A673 (cell line): Measurements from ENCODE around the gene AP4B1. TPM values are rescaled to one million over a fixed set of nuclear protein-coding genes. Genes with fewer than 3 reads are reported as not detected.

ENCODE experiments used
- BruUV-seq: library from RNA; stranded (reverse); fragments of 400-500 nt; replicated peaks from 2 replicates; lab custom pipeline; 2021; lab: Mats Ljungman, UMichigan
- CTCF ChIA-PET: fragments of 300-600 bp; sonication (Branson Sonifier 250); formaldehyde crosslinking; loops from one replicate; lab custom pipeline; 2022; ENCODE audit warnings: antibody characterized with exemption; lab: Charles Lee
- POLR2A ChIA-PET: fragments of 300-600 bp; sonication (Branson Sonifier 250); formaldehyde crosslinking; loops from one replicate; lab custom pipeline; 2022; ENCODE audit warnings: antibody characterized with exemption; ENCODE audit not compliant: low non-redundant PET; lab: Charles Lee
- DNase-seq: peaks from one replicate; pipeline ENCODE4 v3.0.0-alpha.2; 2015; ENCODE audit warnings: low spot score
- H3K27ac ChIP-seq: fragments of 200-600 bp; sonication (generic); 2 replicates; pipeline ENCODE4 v1.5.1; 2016; ENCODE audit warnings: mixed run types, low read depth, mild to moderate bottlenecking, mixed read lengths, antibody characterized with exemption, low read length; ENCODE audit not compliant: poor library complexity, severe bottlenecking
- H3K27me3 ChIP-seq: fragments of 200-600 bp; sonication (generic); replicated peaks from 2 replicates; pipeline ENCODE4 v1.6.1; 2017; ENCODE audit warnings: mixed run types, low read depth, mild to moderate bottlenecking, mixed read lengths, antibody characterized with exemption, low read length; ENCODE audit not compliant: insufficient read depth, poor library complexity
- H3K36me3 ChIP-seq: fragments of 200-600 bp; sonication (generic); 2 replicates; pipeline ENCODE4 v1.6.1; 2016; ENCODE audit warnings: mixed run types, mild to moderate bottlenecking, mixed read lengths, antibody characterized with exemption, low read length; ENCODE audit not compliant: insufficient read depth, poor library complexity, severe bottlenecking
- H3K4me1 ChIP-seq: fragments of 200-600 bp; sonication (generic); 2 replicates; pipeline ENCODE4 v1.6.1; 2017; ENCODE audit warnings: mixed run types, mild to moderate bottlenecking, mixed read lengths, antibody characterized with exemption, low read length; ENCODE audit not compliant: insufficient read depth, poor library complexity, severe bottlenecking
- H3K4me3 ChIP-seq: fragments of 200-600 bp; sonication (generic); 2 replicates; pipeline ENCODE4 v1.5.1; 2016; ENCODE audit warnings: low read depth, mixed run types, mild to moderate bottlenecking, mixed read lengths, low read length; ENCODE audit not compliant: poor library complexity, severe bottlenecking
- H3K9me3 ChIP-seq: fragments of 200-600 bp; sonication (generic); 2 replicates; pipeline ENCODE4 v1.6.1; 2016; ENCODE audit warnings: mixed run types, low read depth, mild to moderate bottlenecking, mixed read lengths, antibody characterized with exemption, low read length; ENCODE audit not compliant: poor library complexity, severe bottlenecking
- EZH2 ChIP-seq: fragments of 200-600 bp; sonication (generic); IDR thresholded peaks from 2 replicates; pipeline ENCODE4 v1.6.1; 2017; ENCODE audit warnings: borderline replicate concordance, low read depth, mild to moderate bottlenecking, mixed read lengths, antibody characterized with exemption, low read length; ENCODE audit not compliant: poor library complexity, severe bottlenecking
- intact Hi-C: fragments of 100-400 bp; cut with micrococcal nuclease; formaldehyde crosslinking; loops from one replicate; pipeline ENCODE4 v1.10.0; 2022; ENCODE audit not compliant: unreplicated experiment
- total RNA-seq: library from RNA; stranded (reverse); gene quantifications from 2 replicates; pipeline ENCODE4 v1.2.3, GENCODE V29; 2021
- TF ChIP-seq, protein P1 (sequence below): fragments of 300-800, 200-600 bp; sonication (generic); conservative IDR thresholded peaks from 2 replicates; pipeline ENCODE4 v1.5.1; 2017; ENCODE audit warnings: low read depth, mild to moderate bottlenecking, antibody characterized with exemption, low read length, moderate library complexity, mixed read lengths

The AP4B1 gene
- total RNA-seq, 1 experiment from 2014 or later, result 48.9 TPM

- Histone ChIP-seq H3K4me1 (no peaks in the 10 kb centered on the region), H3K9me3 (no peaks in the 10 kb centered on the region), H3K36me3 (peaks cover 3% of the 10 kb centered on the region), H3K27me3 (no peaks in the 10 kb centered on the region), H3K4me3 (no peak overlapping the region), H3K27ac (no peak overlapping the region)
- BruUV-seq, result no TSS peak
- TF ChIP-seq, protein P1, sequence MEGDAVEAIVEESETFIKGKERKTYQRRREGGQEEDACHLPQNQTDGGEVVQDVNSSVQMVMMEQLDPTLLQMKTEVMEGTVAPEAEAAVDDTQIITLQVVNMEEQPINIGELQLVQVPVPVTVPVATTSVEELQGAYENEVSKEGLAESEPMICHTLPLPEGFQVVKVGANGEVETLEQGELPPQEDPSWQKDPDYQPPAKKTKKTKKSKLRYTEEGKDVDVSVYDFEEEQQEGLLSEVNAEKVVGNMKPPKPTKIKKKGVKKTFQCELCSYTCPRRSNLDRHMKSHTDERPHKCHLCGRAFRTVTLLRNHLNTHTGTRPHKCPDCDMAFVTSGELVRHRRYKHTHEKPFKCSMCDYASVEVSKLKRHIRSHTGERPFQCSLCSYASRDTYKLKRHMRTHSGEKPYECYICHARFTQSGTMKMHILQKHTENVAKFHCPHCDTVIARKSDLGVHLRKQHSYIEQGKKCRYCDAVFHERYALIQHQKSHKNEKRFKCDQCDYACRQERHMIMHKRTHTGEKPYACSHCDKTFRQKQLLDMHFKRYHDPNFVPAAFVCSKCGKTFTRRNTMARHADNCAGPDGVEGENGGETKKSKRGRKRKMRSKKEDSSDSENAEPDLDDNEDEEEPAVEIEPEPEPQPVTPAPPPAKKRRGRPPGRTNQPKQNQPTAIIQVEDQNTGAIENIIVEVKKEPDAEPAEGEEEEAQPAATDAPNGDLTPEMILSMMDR, result no peak
- no peak for TF ChIP-seq EZH2
- intact Hi-C loops, result no loop called here
- ChIA-PET CTCF (no interaction called here), POLR2A (no interaction called here)
- DNase-seq, result no peak
Observed at GRCh38 chr1:113918243-113918642, 13.6 kb upstream of the AP4B1 start.

GRCh38 chr1:113917400-113918082 lies 12.9 kb upstream of the AP4B1 start:
- H3K9me3 ChIP-seq, result no peaks in the 10 kb centered on the region
- no peak overlapping the region for H3K27ac ChIP-seq
- H3K4me3 ChIP-seq, result no peak overlapping the region
- H3K36me3 ChIP-seq, result peaks cover 5% of the 10 kb centered on the region
- POLR2A ChIA-PET, result interaction anchor here (0.5 kb wide), 1 partner anchor 67 kb away, joined by 4 read pairs; no protein-coding TSS in a partner anchor
- intact Hi-C loops, result no loop called here
- peaks cover 5% of the 10 kb centered on the region for H3K4me1 ChIP-seq
- BruUV-seq, result no TSS peak
- DNase-seq, result no peak
- no peak for TF ChIP-seq EZH2
- TF ChIP-seq, protein P1, result no peak
- CTCF ChIA-PET, result no interaction called here
- H3K27me3 ChIP-seq, result no peaks in the 10 kb centered on the region

DNA sequence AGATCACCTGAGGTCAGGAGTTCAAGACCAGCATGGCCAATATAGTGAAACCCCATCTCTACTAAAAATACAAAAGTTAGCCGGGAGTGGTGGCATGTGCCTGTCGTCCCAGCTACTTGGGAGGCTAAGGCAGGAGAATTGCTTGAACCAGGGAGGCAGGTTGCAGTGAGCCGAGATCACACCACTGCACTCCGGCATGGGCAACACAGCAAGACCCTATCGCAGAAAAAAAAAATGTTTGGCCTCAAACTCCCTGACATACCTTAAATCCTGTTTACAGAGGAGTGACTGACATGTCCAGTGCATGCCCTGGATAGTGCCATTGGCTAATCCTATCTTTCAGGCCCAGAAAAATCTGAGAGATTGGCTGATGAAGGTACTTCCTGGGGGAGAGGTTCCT lies 12.4 kb upstream of the AP4B1 start:
- ChIA-PET POLR2A (interaction anchor here (0.7 kb wide), 1 partner anchor 22 kb away, joined by 3 read pairs; no protein-coding TSS in a partner anchor), CTCF (no interaction called here)
- Histone ChIP-seq H3K9me3 (no peaks in the 10 kb centered on the region), H3K36me3 (peaks cover 9% of the 10 kb centered on the region), H3K27ac (no peak overlapping the region), H3K27me3 (no peaks in the 10 kb centered on the region), H3K4me3 (no peak overlapping the region), H3K4me1 (peaks cover 5% of the 10 kb centered on the region)
- intact Hi-C loops, result no loop called here
- TF ChIP-seq, protein P1, result no peak
- TF ChIP-seq EZH2, result no peak
- no TSS peak for BruUV-seq
- DNase-seq, result no peak
